GM21367 (cell line): Measurements from ENCODE around the gene ATXN2.

Experiments
- ATAC-seq: cut with Tn5 transposase; IDR thresholded peaks from one replicate; pipeline ENCODE4 v1.9.1; 2021; ENCODE audit not compliant: unreplicated experiment

The ATXN2 gene

DNA sequence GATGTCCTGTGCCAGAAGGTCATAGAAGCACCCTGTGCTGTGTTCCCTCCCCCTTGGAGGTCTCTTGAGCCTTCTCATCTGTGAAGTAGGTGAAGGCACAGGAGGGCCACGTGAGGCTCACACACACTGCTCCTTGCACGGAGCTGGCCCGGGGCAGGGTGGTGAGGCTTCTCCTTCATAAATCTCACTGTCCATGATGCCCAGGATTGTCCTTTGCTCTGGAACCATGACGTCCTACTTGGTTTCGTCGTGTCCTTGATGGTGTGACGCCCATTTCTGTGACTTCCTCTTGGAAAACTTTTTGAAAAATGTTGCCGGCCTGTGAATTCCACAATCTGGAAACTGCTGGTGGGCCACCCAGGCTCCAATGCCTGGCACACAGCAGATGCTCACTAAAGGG, 159.0 kb downstream of the ATXN2 start:
- ATAC-seq: no peak

DNA sequence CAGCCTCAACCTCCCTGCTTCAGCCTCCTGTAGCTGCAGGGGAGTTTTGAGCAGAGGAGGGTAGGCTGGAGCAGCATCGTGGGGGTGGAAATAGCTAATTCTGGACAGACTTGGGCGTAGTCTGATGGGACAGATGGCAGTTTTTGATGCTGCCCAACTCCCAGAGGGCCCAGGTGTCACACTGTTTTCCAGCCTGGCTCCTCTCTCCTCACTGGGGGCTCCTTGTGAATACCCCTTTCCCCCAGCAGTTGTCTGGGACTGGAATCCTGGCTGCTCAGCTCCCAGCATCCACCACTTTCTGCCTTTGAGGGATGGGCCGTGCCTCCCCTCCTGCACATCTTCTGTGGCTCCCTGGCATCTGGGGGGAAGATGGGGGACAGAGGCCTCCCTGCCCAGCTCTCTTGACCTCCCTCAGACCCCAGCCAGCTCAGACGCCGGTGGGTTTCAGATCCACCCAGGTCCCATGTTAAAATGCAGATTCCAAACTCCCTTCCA, 159.4 kb downstream of the ATXN2 start:
- ATAC-seq: no peak

DNA sequence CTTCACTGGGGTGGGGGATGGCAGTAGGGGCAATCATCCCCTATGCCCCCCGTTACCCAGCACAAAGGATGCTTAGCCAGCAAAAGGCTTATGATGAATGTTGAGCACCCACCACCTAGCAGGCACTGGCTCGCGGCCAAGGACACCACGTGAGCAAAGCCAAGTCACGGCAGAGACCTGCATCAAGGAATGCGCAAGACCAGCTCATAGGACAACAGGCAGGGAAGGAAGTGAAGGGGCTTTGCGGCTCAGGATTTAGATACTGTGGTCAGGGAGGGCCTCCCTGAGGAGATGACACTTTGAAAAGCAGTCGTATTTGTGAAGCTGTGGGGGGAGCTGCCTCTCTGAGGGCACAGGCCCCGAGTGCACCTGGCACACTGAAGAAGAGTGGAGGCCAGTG, 160.6 kb downstream of the ATXN2 start:
- no peak for ATAC-seq

DNA sequence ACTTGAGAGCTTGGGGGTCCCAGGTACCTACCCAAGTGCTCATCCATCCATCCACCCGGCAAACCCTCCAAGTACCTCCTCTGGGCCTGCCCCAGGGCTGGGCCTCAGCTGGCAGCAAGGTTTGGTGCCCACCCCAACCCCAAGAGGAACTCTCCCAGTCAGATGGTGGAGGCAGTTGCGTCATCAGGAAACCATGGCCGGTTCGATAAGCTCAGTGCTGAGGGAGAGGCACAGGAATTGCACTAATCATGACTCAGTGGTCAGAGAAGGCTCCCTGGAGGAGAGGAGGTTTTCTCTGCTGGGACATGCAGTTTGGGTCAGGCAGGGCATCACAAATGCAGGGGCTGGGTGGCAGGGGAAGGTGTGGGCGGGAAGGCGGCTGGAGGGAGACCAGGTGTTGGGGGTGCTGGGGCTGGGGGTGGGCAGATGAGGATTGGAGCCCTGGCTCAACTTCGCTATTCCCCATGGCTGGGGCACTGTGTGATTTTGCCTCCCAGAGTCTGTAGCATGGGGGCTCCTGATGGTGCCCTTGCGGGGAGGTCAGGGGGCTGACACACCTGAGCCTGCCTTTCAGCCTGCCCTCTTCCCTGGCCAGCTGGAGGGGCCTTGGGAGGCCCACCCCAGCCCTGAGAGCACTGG, 161.2 kb downstream of the ATXN2 start:
- no peak for ATAC-seq

DNA sequence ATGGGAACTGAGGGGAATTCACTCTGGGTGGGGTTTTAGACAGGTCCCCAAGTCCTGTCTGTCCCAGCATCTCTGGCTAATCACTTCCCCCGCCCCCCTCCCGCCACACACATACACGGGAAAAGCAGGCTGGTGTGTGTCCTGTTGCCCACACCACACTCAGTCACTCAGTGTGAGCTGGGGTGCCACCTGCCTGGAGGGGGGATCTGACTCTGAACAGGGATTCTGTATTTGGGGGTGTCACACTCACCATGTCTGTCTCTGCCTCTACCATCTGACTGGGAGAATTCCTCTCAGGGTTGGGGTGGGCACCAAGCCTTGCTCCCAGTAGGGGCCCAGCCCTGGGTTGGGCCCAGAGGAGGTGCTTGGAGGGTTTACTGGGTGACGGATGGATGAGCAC, 162.3 kb downstream of the ATXN2 start:
- no peak for ATAC-seq

DNA sequence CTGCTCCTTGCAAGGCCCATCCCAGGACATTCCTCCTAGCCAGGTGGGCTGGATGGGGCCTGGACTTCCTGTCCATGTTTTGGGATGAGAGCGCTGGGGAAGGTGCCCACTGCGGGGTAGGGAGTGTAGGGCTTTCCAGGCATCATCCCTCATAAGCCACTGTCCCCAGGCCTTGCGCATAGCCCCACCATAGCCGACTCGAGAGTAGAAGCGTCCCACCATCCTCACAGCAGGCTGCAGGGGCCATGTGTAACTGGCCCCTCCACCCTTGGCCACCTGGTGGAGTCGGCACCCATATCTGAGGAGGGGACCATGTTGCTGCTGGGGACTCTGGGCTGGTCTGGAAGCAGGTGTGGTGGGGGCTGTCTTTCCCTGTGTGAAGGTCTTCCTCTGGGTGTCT, 162.8 kb downstream of the ATXN2 start:
- no peak for ATAC-seq

DNA sequence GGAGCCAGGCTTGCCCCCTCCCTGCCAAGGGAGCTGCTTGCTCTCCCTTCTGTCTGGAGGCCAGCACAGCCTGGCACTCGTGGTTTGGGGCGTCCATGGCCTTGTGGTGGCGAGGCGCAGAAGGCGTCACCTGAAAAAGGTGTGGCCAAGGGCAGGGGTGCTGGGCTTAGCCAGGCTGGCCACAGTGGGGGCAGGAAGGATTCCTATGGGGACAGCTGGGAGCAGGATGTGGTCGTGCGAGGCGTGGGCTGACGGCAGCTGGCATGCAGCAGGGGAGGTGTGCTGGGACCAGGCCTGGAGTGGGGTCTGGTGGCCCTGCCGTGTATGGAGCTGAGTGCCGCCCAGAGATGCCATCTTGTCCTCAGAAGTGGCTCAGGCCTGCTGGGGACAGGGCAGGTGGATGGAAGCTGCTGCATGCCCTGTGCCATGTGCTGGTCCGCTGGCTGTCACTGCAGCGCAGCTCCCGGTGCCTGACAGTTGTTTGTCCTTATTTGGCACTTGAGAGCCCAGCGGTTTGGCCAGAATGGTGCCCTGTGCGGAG, 163.4 kb downstream of the ATXN2 start:
- ATAC-seq: no peak

DNA sequence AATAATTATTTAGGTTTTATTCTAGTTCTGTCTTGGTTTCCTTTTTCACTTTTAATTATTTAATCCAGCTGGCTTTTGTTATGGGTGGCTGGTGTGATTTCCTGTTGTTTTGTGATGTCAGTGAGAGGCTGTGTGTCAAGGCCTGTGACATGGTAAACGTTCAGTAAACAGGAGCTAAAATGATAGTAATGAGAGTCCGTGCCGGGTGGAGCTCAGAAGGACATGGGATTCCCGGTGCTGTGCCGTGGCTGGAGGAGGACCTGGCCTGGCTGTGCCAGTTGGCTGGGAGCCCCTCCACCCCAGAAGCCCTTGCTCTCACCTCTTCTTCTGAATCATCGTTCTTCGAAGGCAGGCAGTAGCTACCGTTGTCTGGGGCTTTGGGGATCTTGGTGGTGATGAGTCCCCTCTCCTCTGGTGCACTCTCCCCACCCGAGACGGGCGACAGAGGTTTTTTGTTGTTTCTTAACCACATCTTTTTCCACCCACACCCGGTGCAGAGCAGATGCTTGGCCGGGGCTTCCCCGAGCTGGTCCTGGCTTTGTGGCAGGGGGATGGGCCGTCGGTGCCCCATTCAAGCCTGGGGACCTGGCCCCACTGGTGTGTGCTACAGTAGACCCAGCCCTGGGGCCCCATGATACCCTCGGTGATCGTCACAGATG, 164.3 kb downstream of the ATXN2 start:
- peak; percentile 52 for ATAC-seq

DNA sequence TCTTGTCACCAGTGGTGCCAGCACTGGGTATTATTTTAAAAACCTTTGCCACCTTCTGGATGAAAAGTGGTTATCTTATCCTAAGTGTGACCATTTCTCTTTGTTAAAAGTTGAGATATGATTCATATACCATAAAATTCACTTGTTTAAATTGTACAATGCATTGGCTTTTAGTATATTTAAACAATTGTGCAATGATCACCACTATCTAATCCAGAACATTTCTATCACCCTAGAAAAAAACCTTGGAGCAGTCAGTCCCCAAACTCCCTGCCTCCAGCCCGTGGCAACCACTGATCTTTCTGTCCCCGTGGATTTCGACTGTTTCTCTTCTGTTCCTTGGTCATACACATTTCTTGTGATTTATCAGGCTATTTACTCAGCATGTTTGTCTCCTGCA, 165.1 kb downstream of the ATXN2 start:
- ATAC-seq: no peak

DNA sequence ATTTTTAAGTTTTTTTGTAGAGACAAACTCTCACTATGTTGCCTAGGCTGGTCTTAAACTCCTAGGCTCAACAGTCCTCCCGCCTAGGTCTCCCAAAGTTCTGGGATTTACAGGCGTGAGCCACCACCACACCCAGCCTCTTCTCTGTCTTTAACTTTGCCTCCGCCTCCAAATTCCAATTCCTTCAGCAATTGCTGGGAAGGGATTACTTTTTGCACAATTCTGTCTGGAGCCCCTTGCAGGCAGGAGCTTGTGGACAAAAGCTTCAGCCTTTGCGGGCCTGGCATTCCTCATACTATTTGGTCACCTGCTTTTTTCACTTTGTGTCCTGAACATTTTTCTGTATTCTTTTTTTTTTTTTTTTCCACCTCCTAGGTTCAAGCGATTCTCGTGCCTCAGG, 167.3 kb downstream of the ATXN2 start:
- ATAC-seq: no peak

DNA sequence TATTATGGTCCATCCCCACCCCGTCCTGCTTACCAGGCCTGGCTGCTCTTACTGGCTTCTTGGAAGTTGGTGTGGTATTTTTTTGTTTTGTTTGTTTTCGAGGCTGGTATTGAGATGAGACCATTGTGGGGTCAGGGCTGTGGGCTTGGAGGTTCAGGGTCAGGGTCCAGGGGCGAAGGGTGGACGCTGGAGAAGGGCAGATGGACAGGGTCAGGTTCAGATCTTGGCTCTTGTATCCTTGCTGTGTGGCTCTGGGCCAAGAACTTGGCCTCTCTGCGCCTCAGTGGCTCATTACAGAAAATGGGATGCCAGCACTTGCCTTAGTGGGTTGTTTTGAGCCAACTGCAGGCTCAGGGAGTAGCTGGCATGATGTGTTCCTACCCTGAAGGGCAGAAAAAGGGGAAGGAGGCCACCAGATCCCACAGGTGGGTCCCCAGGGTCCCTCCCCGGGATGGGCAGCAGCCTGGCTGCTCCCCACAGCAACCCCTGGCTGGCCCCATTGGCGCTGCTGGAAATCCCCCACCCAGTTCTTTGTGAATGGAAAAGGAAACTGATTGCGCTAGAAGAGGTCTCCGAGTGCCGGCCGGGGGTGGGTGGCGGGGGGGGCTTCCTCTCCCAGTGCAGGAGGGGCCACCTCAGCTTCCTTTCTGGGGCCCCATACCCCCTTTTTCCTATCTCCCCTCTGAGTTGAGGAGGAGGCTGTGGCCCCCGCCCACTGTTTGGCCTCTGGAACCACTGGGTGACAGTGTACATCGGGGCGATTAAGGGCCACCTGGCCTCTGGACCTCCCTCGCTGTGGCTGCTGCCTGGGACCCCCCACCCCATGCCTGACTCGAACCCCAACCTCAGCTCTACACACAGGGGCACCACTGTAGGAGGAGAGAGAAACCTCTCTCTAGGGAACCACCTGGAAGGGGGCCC, 168.4 kb downstream of the ATXN2 start:
- ATAC-seq: no peak

DNA sequence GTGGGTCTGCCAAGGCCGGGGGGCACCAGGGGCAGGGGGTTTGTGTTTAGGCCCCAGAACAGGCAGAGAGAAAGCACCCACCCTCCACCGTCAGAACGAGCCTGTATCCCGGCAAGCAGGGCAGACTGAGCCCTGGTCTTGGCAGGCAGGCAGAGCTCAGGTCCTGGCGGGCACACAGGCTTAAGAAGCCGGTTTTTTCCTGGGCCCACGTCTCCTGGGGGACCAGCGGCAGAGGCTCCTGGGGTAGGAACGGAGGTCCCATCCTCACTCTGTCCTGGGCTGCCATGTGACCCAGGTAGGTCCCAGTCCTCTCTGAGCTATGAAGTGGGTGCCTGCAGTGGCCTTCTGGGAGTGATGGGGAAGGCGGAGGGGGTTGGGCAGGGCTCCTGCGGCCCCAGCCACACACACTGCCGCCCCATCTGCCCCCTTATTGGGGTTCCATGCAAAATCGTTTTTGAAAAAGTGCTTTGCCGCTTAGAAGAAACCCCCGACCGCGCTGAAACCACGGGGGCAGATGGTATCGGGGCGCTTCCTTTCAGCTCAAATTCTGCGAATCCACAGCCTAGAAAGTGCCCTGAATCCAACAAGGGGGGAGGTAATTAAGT, 169.2 kb downstream of the ATXN2 start:
- ATAC-seq: no peak

DNA sequence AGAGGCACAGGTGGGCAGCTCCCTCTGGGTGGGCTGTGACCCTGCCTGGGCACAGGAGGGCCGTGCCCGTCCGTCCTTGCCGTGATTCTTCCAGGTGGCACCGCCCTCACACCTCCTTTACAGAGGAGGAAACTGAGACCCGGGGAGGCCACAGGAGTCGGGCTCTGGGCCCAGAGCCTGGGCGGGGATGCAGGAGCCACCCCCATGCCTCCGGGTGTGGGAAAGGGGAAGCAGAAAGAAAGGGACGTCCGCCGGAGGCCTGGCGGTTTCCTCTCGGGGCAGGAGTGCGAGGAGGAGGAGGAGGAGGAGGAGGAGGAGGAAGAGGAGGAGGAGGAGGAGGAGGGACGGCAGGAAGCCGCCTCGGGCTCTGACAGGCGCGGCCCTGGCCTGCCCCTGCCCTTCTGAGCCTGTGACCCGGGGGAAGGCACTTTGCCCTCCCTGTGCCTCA, 170.4 kb downstream of the ATXN2 start:
- no peak for ATAC-seq

DNA sequence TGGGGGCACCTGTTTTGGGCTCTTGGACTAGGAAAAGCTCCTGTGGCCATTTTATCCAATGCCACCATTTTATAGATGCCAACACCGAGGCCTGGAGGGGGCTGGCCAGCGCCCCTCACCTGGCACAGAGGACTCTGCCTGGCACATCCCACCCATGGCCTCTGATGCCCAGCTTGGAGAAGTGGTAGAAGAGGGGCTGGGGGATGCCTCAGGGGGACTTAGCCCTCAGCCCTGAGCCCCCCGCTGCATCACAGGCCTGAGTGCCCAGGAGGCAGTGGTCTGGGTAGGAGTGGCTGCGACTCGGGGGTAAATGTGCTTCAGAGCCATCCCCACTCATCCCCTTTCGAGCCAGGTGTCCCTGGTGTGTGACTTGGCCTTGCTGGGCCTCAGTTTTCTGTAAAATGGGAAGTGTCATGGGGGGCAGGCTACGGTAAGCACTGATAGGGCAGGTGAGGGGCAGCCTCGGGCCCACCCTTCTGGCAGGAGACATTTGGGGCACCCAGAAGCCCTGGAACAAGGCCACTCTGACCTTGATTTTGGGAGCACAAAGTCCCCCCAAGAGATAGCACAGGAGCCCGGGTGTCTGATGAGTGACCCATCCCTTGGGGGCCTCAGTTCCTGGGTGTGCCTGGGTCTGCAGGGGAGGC, 170.9 kb downstream of the ATXN2 start:
- ATAC-seq: no peak

DNA sequence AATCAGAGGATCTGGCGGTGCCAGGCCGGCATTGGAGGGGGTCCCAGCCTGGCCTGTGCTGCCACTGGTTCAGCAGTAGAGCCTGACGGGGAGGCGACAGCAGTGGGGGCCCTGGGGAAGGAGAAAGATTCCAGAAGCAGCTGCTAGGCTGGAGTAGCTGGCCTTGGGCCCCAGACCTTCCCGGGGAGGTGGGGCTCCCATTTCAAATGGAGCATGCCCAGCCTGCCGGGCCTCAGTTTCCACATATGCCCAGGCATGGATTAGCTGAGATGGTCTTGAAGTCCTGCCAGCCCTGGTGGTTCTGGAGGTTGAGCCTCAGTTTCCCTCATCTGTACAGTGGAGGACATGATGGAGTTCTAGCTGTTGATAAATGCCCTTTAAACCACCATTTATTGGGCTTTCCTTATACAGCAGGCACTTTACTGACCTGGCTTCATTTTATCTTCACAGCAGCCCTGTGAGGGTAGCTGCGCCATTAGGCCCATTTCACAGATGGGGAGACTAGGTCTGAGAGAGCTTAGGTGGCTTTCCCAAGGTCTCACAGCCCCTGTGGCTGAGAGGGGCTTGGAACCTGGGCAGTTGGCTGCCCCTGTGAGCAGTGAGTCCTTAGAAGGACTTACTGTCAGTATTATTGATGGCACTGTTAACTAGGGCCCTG, 171.6 kb downstream of the ATXN2 start:
- ATAC-seq: no peak

DNA sequence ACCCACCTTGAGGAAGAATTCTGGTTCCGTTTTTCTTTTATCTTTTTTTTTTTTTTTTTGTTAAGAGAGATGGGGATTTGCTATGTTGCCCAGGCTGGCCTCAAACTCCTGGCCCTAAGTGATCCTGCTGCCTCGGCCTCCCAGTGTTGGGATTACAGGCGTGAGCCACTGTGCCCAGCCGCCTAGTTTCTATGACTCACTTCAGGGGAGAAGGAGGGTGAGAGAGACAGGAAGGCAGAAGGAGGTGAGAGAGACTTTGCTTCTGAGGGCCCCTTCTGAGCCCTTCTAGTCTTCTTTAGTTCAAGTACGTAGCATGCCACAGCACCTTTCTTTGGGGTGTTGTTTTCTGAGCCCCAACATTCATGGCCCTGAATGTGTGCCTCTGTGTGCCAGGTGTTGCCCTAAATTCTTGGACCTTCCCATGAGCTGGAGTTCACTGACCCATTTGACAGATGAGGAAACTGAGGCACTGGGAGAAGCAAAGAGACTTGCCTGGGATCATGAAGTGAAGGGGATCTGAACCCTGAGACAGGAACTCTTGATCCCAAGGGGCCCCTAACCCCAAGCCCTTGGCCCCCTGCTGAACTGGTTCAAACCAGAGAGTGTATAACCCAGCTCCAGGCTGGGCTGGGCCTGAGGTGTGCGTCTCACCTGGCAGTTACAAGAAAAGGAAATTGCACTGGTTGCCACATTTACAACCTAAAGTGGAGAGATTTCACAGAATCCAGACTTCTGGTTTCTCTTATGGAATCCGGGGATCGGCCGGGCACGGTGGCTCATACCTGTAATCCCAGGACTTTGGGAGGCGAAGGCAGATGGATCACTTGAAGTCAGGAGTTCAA, 172.6 kb downstream of the ATXN2 start:
- no peak for ATAC-seq

DNA sequence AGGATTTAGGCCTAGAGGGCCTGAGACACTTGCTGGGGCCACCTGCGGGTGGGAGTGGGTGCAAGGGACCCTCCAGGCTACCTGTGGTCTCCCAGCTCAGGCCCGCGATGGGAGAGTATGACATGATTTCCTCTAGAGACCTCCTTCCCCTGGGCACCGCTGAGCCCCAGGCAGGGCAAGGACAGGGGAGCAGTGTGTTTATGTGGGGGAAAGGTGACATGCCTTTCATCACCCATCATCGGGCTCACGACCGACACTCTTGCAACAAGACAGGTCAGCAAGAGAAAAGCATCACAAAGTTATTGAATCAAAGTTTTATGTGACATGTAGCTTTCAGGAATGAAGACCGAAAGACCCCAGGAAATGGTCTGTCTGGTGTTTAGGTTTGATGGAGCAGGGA, 173.5 kb downstream of the ATXN2 start:
- ATAC-seq: no peak

DNA sequence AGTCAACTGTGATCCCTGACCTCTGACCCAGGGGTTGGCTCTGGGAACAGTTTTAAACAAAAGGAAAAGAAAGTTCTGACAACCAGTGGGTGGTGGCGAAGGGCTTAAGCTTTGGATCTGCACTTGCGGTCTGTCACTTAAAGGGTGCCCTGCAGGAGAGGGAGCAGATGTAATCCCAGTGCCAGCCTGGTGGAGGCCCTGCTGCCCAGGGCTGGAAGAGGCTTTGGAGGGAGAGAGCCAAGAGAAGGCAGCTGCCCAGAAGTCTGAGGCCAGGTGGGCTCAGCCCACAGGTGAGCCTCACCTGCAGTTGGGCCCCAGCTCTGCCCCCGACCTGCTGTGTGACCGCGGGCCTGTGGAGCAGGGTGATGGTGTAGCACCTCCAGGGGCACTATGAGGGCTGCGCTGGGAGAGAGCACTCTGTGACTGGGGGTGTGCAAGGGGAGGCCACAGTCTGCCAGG, 174.3 kb downstream of the ATXN2 start:
- no peak for ATAC-seq

DNA sequence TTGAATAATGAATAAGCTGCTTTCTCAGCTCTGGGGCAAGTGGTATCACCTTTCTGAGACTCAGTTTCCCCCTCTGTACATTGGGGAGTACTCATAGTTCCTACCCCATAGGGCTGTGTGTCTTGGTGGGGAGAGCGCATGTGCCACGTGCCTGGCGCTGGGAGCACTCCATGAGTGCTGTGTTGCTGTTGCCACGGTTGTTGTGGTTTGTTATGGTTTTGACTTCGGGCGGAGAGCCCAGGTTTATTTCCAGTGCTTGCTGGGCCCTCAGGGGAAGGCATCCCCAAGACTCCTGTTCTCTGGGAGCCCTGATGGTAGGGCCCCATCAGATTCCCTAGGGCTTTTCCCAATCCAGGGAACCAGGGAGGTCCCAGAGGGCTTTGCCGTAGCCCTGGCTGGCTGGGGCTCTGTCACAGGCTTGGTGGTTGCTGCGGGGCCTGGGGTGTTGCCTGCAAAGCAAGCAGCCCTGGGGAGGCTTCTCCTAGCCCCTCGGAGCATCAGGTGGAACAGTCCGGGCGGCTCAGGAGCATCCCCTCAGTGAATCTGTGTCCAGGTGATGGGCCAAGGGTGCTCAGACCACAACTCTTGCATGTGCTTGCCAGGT, 174.8 kb downstream of the ATXN2 start:
- ATAC-seq: no peak
